T-helper 1 cell treated with Interleukin-12 subunit alpha and Interleukin-12 subunit beta and Interleukin-4 antibody, amounts not matched to agents 30 μg/mL and 1 μg/mL, for 36 hours (primary cell): Measurements from ENCODE around the gene IKZF1.

Experiments
- H3K27ac Mint-ChIP-seq: one replicate; pipeline ENCODE4 v1.8.0; 2021; ENCODE audit warnings: mild to moderate bottlenecking, mixed read lengths
- H3K27me3 Mint-ChIP-seq: one replicate; pipeline ENCODE4 v1.8.0; 2021; ENCODE audit warnings: low read depth, mixed read lengths
- H3K36me3 Mint-ChIP-seq: one replicate; pipeline ENCODE4 v1.8.0; 2021; ENCODE audit warnings: low read depth, mixed read lengths
- H3K4me1 Mint-ChIP-seq: one replicate; pipeline ENCODE4 v1.8.0; 2021; ENCODE audit warnings: low read depth, mixed read lengths
- H3K4me3 Mint-ChIP-seq: one replicate; pipeline ENCODE4 v1.8.0; 2021; ENCODE audit warnings: mild to moderate bottlenecking, moderate library complexity, mixed read lengths
- H3K9me3 Mint-ChIP-seq: one replicate; pipeline ENCODE4 v1.8.0; 2021; ENCODE audit warnings: mixed read lengths

Gene IKZF1

GRCh38 chr7:50356945-50357268, 52.4 kb downstream of the IKZF1 start:
- H3K9me3 Mint-ChIP-seq: no peaks in the 10 kb centered on the region
- H3K36me3 Mint-ChIP-seq: peaks cover 89% of the 10 kb centered on the region
- H3K4me1 Mint-ChIP-seq: peaks cover 93% of the 10 kb centered on the region
- H3K4me3 Mint-ChIP-seq: peak overlapping the region; percentile 36
- no peaks in the 10 kb centered on the region for H3K27me3 Mint-ChIP-seq
- H3K27ac Mint-ChIP-seq: peak overlapping the region; percentile 97

- Mint-ChIP-seq H3K9me3 (no peaks in the 10 kb centered on the region), H3K27me3 (no peaks in the 10 kb centered on the region), H3K27ac (peak overlapping the region; percentile 97), H3K4me3 (peak overlapping the region; percentile 36), H3K36me3 (peaks cover 89% of the 10 kb centered on the region), H3K4me1 (peaks cover 94% of the 10 kb centered on the region)
Measured at GRCh38 chr7:50357426-50357825, 52.9 kb downstream of the IKZF1 start.

- peaks cover 96% of the 10 kb centered on the region for H3K4me1 Mint-ChIP-seq
- peak overlapping the region; percentile 36 for H3K4me3 Mint-ChIP-seq
- H3K27me3 Mint-ChIP-seq: no peaks in the 10 kb centered on the region
- H3K36me3 Mint-ChIP-seq: peaks cover 92% of the 10 kb centered on the region
- H3K27ac Mint-ChIP-seq: peak overlapping the region; percentile 97
- no peaks in the 10 kb centered on the region for H3K9me3 Mint-ChIP-seq
Measured at GRCh38 chr7:50358041-50358705, 53.7 kb downstream of the IKZF1 start.

GRCh38 chr7:50358779-50359178, 54.3 kb downstream of the IKZF1 start:
- Mint-ChIP-seq H3K27ac (peak overlapping the region; percentile 97), H3K9me3 (no peaks in the 10 kb centered on the region), H3K36me3 (peaks cover 92% of the 10 kb centered on the region), H3K4me1 (peaks cover 96% of the 10 kb centered on the region), H3K4me3 (peak overlapping the region; percentile 36), H3K27me3 (no peaks in the 10 kb centered on the region)

- H3K36me3 Mint-ChIP-seq: peaks cover 91% of the 10 kb centered on the region
- peaks cover 94% of the 10 kb centered on the region for H3K4me1 Mint-ChIP-seq
- no peaks in the 10 kb centered on the region for H3K27me3 Mint-ChIP-seq
- H3K27ac Mint-ChIP-seq: peak overlapping the region; percentile 97
- H3K4me3 Mint-ChIP-seq: peak overlapping the region; percentile 77
- no peaks in the 10 kb centered on the region for H3K9me3 Mint-ChIP-seq
Measured at GRCh38 chr7:50359258-50359994, 54.9 kb downstream of the IKZF1 start.

GRCh38 chr7:50359995-50360925, 55.7 kb downstream of the IKZF1 start:
- Mint-ChIP-seq H3K36me3 (peaks cover 90% of the 10 kb centered on the region), H3K27ac (peak overlapping the region; percentile 97), H3K9me3 (no peaks in the 10 kb centered on the region), H3K4me1 (peaks cover 94% of the 10 kb centered on the region), H3K4me3 (peak overlapping the region; percentile 77), H3K27me3 (no peaks in the 10 kb centered on the region)

- peak overlapping the region; percentile 97 for H3K27ac Mint-ChIP-seq
- no peaks in the 10 kb centered on the region for H3K9me3 Mint-ChIP-seq
- no peaks in the 10 kb centered on the region for H3K27me3 Mint-ChIP-seq
- H3K4me3 Mint-ChIP-seq: peak overlapping the region; percentile 66
- peaks cover 88% of the 10 kb centered on the region for H3K36me3 Mint-ChIP-seq
- H3K4me1 Mint-ChIP-seq: peaks cover 95% of the 10 kb centered on the region
Measured at GRCh38 chr7:50362142-50362541, 57.6 kb downstream of the IKZF1 start.

GRCh38 chr7:50362712-50363282, 58.3 kb downstream of the IKZF1 start:
- Mint-ChIP-seq H3K27ac (peak overlapping the region; percentile 97), H3K36me3 (peaks cover 83% of the 10 kb centered on the region), H3K27me3 (no peaks in the 10 kb centered on the region), H3K4me3 (peak overlapping the region; percentile 66), H3K4me1 (peaks cover 95% of the 10 kb centered on the region), H3K9me3 (no peaks in the 10 kb centered on the region)

- no peaks in the 10 kb centered on the region for H3K27me3 Mint-ChIP-seq
- peaks cover 80% of the 10 kb centered on the region for H3K36me3 Mint-ChIP-seq
- H3K4me3 Mint-ChIP-seq: peak overlapping the region; percentile 66
- peaks cover 95% of the 10 kb centered on the region for H3K4me1 Mint-ChIP-seq
- H3K9me3 Mint-ChIP-seq: no peaks in the 10 kb centered on the region
- peak overlapping the region; percentile 97 for H3K27ac Mint-ChIP-seq
Measured at GRCh38 chr7:50363327-50364060, 59.0 kb downstream of the IKZF1 start.

GRCh38 chr7:50364645-50365044, 60.1 kb downstream of the IKZF1 start:
- Mint-ChIP-seq H3K36me3 (peaks cover 76% of the 10 kb centered on the region), H3K4me3 (no peak overlapping the region), H3K27me3 (no peaks in the 10 kb centered on the region), H3K27ac (peak overlapping the region; percentile 64), H3K9me3 (no peaks in the 10 kb centered on the region), H3K4me1 (peaks cover 95% of the 10 kb centered on the region)

GRCh38 chr7:50366311-50366710, 61.8 kb downstream of the IKZF1 start:
- H3K9me3 Mint-ChIP-seq: no peaks in the 10 kb centered on the region
- H3K4me1 Mint-ChIP-seq: peaks cover 93% of the 10 kb centered on the region
- H3K36me3 Mint-ChIP-seq: peaks cover 71% of the 10 kb centered on the region
- peak overlapping the region; percentile 70 for H3K27ac Mint-ChIP-seq
- H3K27me3 Mint-ChIP-seq: no peaks in the 10 kb centered on the region
- peak overlapping the region; percentile 70 for H3K4me3 Mint-ChIP-seq

- peaks cover 91% of the 10 kb centered on the region for H3K4me1 Mint-ChIP-seq
- peak overlapping the region; percentile 77 for H3K27ac Mint-ChIP-seq
- H3K9me3 Mint-ChIP-seq: no peaks in the 10 kb centered on the region
- no peaks in the 10 kb centered on the region for H3K27me3 Mint-ChIP-seq
- H3K36me3 Mint-ChIP-seq: peaks cover 69% of the 10 kb centered on the region
- peak overlapping the region; percentile 70 for H3K4me3 Mint-ChIP-seq
Measured at GRCh38 chr7:50367100-50367499, 62.6 kb downstream of the IKZF1 start.

GRCh38 chr7:50367570-50367969, 63.1 kb downstream of the IKZF1 start:
- peak overlapping the region; percentile 77 for H3K27ac Mint-ChIP-seq
- H3K36me3 Mint-ChIP-seq: peaks cover 69% of the 10 kb centered on the region
- H3K27me3 Mint-ChIP-seq: no peaks in the 10 kb centered on the region
- H3K9me3 Mint-ChIP-seq: no peaks in the 10 kb centered on the region
- H3K4me3 Mint-ChIP-seq: peak overlapping the region; percentile 70
- H3K4me1 Mint-ChIP-seq: peaks cover 91% of the 10 kb centered on the region

GRCh38 chr7:50368366-50368765, 63.9 kb downstream of the IKZF1 start:
- peak overlapping the region; percentile 77 for H3K27ac Mint-ChIP-seq
- H3K36me3 Mint-ChIP-seq: peaks cover 69% of the 10 kb centered on the region
- H3K4me1 Mint-ChIP-seq: peaks cover 91% of the 10 kb centered on the region
- H3K9me3 Mint-ChIP-seq: no peaks in the 10 kb centered on the region
- H3K4me3 Mint-ChIP-seq: peak overlapping the region; percentile 70
- H3K27me3 Mint-ChIP-seq: no peaks in the 10 kb centered on the region
